ENCODE results near the gene MAP3K9.

DNA sequence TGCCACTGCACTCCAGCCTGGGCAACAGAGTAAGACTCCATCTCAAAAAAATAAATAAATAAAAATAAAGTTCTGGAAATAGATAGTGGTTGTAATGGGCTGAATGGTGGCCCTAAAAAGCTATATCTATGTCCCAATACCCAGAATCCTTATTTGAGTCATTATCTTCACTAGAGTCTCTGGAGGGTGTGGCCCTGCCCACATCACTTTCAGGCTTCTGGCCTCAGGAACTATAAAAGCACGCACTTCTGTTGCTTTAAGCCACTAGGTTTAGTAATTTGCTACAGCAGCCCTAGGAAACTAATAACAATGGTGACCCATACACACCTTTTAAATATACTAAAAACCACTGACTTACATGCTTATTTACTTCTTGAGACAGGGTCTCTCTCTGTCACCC lies 49.9 kb downstream of the MAP3K9 start:
- TF ChIP-seq, protein P1, sequence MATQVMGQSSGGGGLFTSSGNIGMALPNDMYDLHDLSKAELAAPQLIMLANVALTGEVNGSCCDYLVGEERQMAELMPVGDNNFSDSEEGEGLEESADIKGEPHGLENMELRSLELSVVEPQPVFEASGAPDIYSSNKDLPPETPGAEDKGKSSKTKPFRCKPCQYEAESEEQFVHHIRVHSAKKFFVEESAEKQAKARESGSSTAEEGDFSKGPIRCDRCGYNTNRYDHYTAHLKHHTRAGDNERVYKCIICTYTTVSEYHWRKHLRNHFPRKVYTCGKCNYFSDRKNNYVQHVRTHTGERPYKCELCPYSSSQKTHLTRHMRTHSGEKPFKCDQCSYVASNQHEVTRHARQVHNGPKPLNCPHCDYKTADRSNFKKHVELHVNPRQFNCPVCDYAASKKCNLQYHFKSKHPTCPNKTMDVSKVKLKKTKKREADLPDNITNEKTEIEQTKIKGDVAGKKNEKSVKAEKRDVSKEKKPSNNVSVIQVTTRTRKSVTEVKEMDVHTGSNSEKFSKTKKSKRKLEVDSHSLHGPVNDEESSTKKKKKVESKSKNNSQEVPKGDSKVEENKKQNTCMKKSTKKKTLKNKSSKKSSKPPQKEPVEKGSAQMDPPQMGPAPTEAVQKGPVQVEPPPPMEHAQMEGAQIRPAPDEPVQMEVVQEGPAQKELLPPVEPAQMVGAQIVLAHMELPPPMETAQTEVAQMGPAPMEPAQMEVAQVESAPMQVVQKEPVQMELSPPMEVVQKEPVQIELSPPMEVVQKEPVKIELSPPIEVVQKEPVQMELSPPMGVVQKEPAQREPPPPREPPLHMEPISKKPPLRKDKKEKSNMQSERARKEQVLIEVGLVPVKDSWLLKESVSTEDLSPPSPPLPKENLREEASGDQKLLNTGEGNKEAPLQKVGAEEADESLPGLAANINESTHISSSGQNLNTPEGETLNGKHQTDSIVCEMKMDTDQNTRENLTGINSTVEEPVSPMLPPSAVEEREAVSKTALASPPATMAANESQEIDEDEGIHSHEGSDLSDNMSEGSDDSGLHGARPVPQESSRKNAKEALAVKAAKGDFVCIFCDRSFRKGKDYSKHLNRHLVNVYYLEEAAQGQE (IDR thresholded peaks at IDR 0.05; ENCODE audit: insufficient read depth in 1 of 2, low read depth in 2 of 2, low read length in 1 of 2): no peak
- no peak for TF ChIP-seq POLR2AphosphoS5 (IDR thresholded peaks at IDR 0.05; ENCODE audit: low read depth, low read length)

Measured in Panc1 (cell line).